ENCODE data around the gene HAUS7. TPM values are rescaled to one million over a fixed set of nuclear protein-coding genes. Genes with fewer than 3 reads are reported as not detected.

HAUS7 gene
- total RNA-seq, 1 experiment from 2014 or later: 28.9 TPM

- Histone ChIP-seq H3K9me2 (ENCODE audit: insufficient read depth) (no peaks in the 10 kb centered on the region), H3K36me3 (ENCODE audit: control insufficient read depth in 1 of 2, insufficient read depth in 2 of 2, low read length in 2 of 2) (no peaks in the 10 kb centered on the region), H3K4me1 (ENCODE audit: control insufficient read depth in 1 of 2, insufficient read depth in 2 of 2, low read length in 2 of 2) (peaks cover 0 to 5% of the 10 kb centered on the region in 2 experiments; a peak in 1 of 4 replicates), H3K4me3 (replicated peaks in 1 of 2; ENCODE audit: low read depth in 1 of 2, low read length in 2 of 2) (no peak overlapping the region), H3K9ac (ENCODE audit: low read length) (no peak overlapping the region), H2AFZ (ENCODE audit: low read depth, low read length, poor library complexity, severe bottlenecking) (no peak overlapping the region), H4K20me1 (ENCODE audit: insufficient read depth) (no peaks in the 10 kb centered on the region), H3K79me2 (ENCODE audit: insufficient read depth, low read length) (no peaks in the 10 kb centered on the region), H3K9me3 (ENCODE audit: control insufficient read depth in 1 of 2, insufficient read depth in 1 of 2, low read depth in 1 of 2, low read length in 2 of 2) (no peaks in the 10 kb centered on the region), H3K4me2 (ENCODE audit: low read length) (no peak overlapping the region), H3K27me3 (ENCODE audit: insufficient read depth, low read length) (no peaks in the 10 kb centered on the region), H3K27ac (ENCODE audit: low read depth, low read length) (no peak overlapping the region)
- POLR2A ChIA-PET: no interaction called here
- ATAC-seq (no peak), DNase-seq (ENCODE audit: low read depth, low spot score) (no peak)
- intact Hi-C loops (cut with micrococcal nuclease): no loop called here
- no TSS peak for BruUV-seq (replicated peaks)
- TF ChIP-seq POLR2A (IDR thresholded peaks at IDR 0.05; ENCODE audit: borderline replicate concordance, extremely low read depth, insufficient read depth, insufficient read length): no peak
- TF ChIP-seq CEBPB (IDR thresholded peaks at IDR 0.05; ENCODE audit: low read depth): no peak
- TF ChIP-seq MAX (IDR thresholded peaks at IDR 0.05): no peak
- TF ChIP-seq ELF1 (IDR thresholded peaks at IDR 0.05; ENCODE audit: borderline replicate concordance, low read depth): no peak
- TF ChIP-seq ZBTB33 (IDR thresholded peaks at IDR 0.05; ENCODE audit: extremely low read depth, insufficient replicate concordance, low read length): no peak
- no peak for TF ChIP-seq YY1 (IDR thresholded peaks at IDR 0.05; ENCODE audit: extremely low read depth, insufficient replicate concordance, low read depth, low read length)
- TF ChIP-seq SRF (IDR thresholded peaks at IDR 0.05; ENCODE audit: low read depth): no peak
- TF ChIP-seq CTCF (IDR thresholded peaks at IDR 0.05 in 2 of 3, conservative IDR thresholded peaks at IDR 0.05 in 1 of 3; ENCODE audit: borderline replicate concordance in 1 of 3, insufficient read depth in 1 of 3, low read depth in 2 of 3, low read length in 2 of 3): no peak
- no peak for TF ChIP-seq SP1 (IDR thresholded peaks at IDR 0.05; ENCODE audit: low read depth)
- no peak for TF ChIP-seq EGR1 (IDR thresholded peaks at IDR 0.05; ENCODE audit: low read depth)
- no peak for TF ChIP-seq EZH2 (IDR thresholded peaks at IDR 0.05)
- no peak for TF ChIP-seq EZH2phosphoT487 (IDR thresholded peaks at IDR 0.05; ENCODE audit: borderline replicate concordance)
- TF ChIP-seq FOSL1 (IDR thresholded peaks at IDR 0.05; ENCODE audit: low read depth): no peak
- TF ChIP-seq POLR2AphosphoS5 (IDR thresholded peaks at IDR 0.05; ENCODE audit: low read depth, low read length): no peak
- TF ChIP-seq TCF7L2 (IDR thresholded peaks at IDR 0.05; ENCODE audit: borderline replicate concordance, extremely low read depth, insufficient read depth, insufficient read length): no peak
- CTCF ChIA-PET: no interaction called here
- RAD21 ChIA-PET (ENCODE audit: low non-redundant PET in 1 of 2, low total read pairs in 2 of 2, uncharacterized antibody in 2 of 2, unreplicated experiment in 2 of 2): no interaction called here
Observed at GRCh38 chrX:153510383-153510782, 40.0 kb upstream of the HAUS7 start.

Data from HCT116 (cell line).